Hypothalamus (tissue), 51 donors: Measurements from ENCODE around the gene RIN1.
A peak's percentile ranks its signal among the peaks of the same experiment; 100 is the strongest.

Source experiments
- DNase-seq, 51 donors: peaks; one replicate each; lab custom pipeline; 2025; lab: John Stamatoyannopoulos, UW

Gene RIN1

GRCh38 chr11:66310324-66310723 lies 25.9 kb downstream of the RIN1 start:
- no peak for DNase-seq

GRCh38 chr11:66309475-66309874 lies 26.8 kb downstream of the RIN1 start:
- DNase-seq: no peak

- no peak for DNase-seq
Observed at GRCh38 chr11:66302656-66303055, 33.6 kb downstream of the RIN1 start.

- no peak for DNase-seq
Observed at GRCh38 chr11:66299186-66299585, 37.0 kb downstream of the RIN1 start.

- no peak for DNase-seq
Observed at GRCh38 chr11:66297610-66298009, 38.6 kb downstream of the RIN1 start.

- DNase-seq: no peak
Observed at GRCh38 chr11:66294626-66295620, 41.3 kb downstream of the RIN1 start.

GRCh38 chr11:66293777-66294625 lies 42.2 kb downstream of the RIN1 start:
- DNase-seq: no peak

- peak in 1 of 51 donors; percentile 28 for DNase-seq
Observed at GRCh38 chr11:66293352-66293751, 42.9 kb downstream of the RIN1 start.

- peak in 1 of 51 donors; percentile 33 for DNase-seq
Observed at GRCh38 chr11:66292543-66293332, 43.5 kb downstream of the RIN1 start.

- peak in 20 of 51 donors; percentile 22 to 72 (median 40) for DNase-seq
Observed at GRCh38 chr11:66291706-66292542, 44.3 kb downstream of the RIN1 start, which contains the start of gene TMEM151A. Gene TMEM151A, plus strand, starts transcription at chr11:66291894. Its CDS starts 120 bp downstream, at chr11:66292014.

GRCh38 chr11:66291303-66291705 lies 44.9 kb downstream of the RIN1 start:
- DNase-seq: peak in 5 of 51 donors; percentile 20 to 31 (median 29)

GRCh38 chr11:66290330-66290621 lies 46.0 kb downstream of the RIN1 start:
- no peak for DNase-seq

- peak in 23 of 51 donors; percentile 62 to 91 (median 73) for DNase-seq
Observed at GRCh38 chr11:66289548-66290329, 46.5 kb downstream of the RIN1 start.

GRCh38 chr11:66288671-66289547 lies 47.3 kb downstream of the RIN1 start, which contains the start of gene YIF1A:
Gene YIF1A, minus strand, starts transcription at chr11:66289143. Its CDS starts 158 bp downstream, at chr11:66288985.
- peak; percentile 89 to 100 (median 99) for DNase-seq

GRCh38 chr11:66287889-66288670 lies 48.2 kb downstream of the RIN1 start:
- no peak for DNase-seq

GRCh38 chr11:66287211-66287888 lies 48.9 kb downstream of the RIN1 start:
- no peak for DNase-seq
